Measurements from ENCODE around the gene ALDH7A1. TPM values are rescaled to one million over a fixed set of nuclear protein-coding genes. Genes with fewer than 3 reads are reported as not detected.
"Not testable (repeated sequence)": the region's sequence is repeated elsewhere in the genome, so short reads cannot be mapped to it uniquely, and the experiment has no call there.

The ALDH7A1 gene
- polyA plus RNA-seq, 10 donors: 46.9 to 74.4 (median 61.1) TPM

GRCh38 chr5:126599499-126599898 lies 4.5 kb upstream of the ALDH7A1 start:
- DNase-seq: no peak

- peak in 2 of 3 donors; percentile 9 to 19 for DNase-seq
Measured at GRCh38 chr5:126597156-126597555, 2.1 kb upstream of the ALDH7A1 start.

GRCh38 chr5:126595486-126596083 lies 566 bp upstream of the ALDH7A1 start:
- DNase-seq: no peak

GRCh38 chr5:126591549-126591948 lies 3.5 kb downstream of the ALDH7A1 start:
- DNase-seq: no peak

GRCh38 chr5:126589536-126590297 lies 5.3 kb downstream of the ALDH7A1 start:
- DNase-seq: no peak

- peak in 1 of 3 donors; percentile 7 for DNase-seq
Measured at GRCh38 chr5:126587551-126588390, 7.2 kb downstream of the ALDH7A1 start.

DNA sequence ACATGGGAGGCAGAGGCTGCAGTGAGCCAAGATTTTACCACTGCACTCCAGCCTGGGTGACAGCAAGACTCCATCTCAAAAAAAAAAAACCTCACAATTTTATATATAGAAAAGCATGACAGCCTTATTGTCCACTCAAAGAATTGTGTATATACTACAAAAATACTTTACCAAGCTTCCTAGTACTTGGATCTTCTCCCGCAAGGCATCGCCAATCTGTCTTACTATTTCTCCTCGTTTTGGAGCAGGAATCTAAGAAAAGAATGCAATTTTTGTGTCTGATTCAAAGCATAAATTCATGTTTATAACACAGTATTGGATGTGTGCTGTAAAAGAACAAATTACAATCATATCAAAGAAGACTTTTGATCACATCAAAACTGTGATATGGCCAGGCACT lies 11.3 kb downstream of the ALDH7A1 start:
- no peak for DNase-seq

GRCh38 chr5:126579716-126580115 lies 15.3 kb downstream of the ALDH7A1 start:
- no peak for DNase-seq

DNA sequence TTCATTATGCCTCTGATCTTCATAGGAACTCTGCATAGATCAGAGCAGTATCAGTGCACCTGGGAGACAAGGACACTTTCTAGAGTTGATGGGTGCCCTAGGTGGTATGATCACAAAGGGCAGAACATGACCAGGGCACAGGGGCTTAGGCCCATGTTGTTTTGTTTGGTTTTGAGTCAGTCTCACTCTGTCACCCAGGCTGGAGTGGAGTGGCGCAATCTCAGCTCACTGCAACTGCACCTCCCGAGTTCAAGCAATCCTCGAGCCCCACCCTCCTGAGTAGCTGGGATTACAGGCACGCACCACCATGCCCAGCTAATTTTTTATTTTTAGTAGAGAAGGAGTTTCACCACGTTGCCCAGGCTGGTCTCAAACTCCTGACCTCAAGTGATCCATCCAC lies 17.6 kb downstream of the ALDH7A1 start:
- DNase-seq: no peak

DNA sequence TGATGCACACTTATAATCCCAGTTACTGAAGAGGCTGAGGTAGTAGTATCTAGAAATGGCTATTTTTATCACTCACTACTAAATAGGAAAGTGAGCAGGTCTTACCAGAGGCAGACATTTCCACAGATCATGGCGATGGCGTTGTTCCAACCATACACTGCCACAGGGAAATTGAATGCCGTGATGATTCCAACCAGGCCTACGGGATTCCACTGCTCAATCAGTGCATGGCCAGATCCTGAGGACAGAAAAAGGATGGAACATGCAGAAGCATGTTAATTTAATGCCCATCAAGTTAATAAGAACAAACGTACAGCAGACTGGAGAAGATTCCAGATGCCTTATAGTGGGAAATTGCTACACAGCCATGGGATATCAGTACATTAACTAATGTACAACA lies 18.0 kb downstream of the ALDH7A1 start:
- DNase-seq: no peak

- no peak for DNase-seq
Measured at GRCh38 chr5:126575644-126576043, 19.4 kb downstream of the ALDH7A1 start.

DNA sequence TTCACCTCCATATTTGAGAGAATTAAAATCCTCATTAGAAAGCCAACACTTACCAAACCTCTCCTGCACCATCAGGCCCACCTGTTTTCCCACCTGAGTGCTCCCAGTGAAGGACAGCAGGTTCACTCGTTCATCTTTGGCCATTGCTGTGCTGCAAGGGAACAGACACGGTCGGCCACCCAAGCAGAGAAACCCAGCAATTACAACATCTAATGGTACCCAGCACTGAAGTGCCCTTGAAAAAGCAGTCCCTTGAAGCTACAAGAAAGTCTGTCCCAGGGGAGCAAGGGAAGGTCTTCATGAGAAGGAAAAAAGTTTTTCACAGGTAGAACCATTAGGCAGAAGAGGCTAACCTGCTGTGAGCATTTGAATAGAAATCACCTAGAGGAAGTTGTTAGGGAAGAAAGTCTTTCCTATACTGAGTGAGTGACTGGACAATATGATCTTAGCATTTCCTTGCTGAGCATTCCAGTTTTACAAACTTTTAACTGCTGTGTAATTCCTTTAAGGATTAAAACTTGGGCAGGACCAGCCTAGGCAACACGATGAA lies 26.7 kb downstream of the ALDH7A1 start:
- no peak for DNase-seq

GRCh38 chr5:126562823-126563222 lies 32.2 kb downstream of the ALDH7A1 start:
- DNase-seq: no peak

- no peak for DNase-seq
Measured at GRCh38 chr5:126561908-126562307, 33.1 kb downstream of the ALDH7A1 start.

DNA sequence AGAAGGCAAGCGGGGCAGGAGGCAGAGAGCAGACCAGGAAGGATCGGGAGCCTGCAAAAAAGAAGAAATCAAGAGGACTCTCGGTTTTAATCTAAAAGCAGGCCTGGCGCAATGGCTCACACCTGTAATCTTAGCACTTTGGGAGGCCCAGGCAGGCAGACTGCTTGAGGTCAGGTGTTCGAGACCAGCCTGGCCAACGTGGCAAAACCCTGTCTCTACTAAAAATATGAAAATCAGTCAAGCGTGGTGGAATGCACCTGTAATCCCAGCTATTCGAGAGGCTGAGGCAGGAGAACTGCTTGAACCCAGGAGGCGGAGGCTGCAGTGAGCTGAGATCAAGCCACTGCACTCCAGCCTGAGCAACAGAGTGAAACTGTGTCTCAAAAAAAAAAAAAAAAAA lies 39.9 kb downstream of the ALDH7A1 start:
- not testable (repeated sequence) for DNase-seq

- no peak for DNase-seq
Measured at GRCh38 chr5:126552614-126553013, 42.4 kb downstream of the ALDH7A1 start.

GRCh38 chr5:126544087-126544740 lies 50.8 kb downstream of the ALDH7A1 start:
- DNase-seq: no peak

DNA sequence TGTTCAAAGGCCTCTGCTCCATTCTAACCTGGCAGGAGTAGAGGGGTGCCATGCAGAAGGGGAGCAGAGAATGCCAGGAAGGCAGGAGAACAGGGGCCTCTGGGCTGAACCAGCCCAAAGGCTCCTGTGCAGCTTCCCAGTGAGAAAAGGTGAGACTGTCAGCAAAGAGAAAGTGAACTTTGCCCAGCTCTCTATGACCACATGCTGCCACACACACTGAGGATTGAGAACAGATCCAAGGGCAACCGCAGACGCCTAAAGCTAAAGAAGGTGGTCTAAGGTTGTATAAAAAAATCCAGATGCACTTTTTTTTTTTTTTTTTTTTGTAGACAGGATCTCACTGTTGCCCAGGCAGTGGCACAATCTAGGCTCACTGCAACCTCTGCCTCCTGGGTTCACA lies 51.4 kb downstream of the ALDH7A1 start:
- no peak for DNase-seq

DNA sequence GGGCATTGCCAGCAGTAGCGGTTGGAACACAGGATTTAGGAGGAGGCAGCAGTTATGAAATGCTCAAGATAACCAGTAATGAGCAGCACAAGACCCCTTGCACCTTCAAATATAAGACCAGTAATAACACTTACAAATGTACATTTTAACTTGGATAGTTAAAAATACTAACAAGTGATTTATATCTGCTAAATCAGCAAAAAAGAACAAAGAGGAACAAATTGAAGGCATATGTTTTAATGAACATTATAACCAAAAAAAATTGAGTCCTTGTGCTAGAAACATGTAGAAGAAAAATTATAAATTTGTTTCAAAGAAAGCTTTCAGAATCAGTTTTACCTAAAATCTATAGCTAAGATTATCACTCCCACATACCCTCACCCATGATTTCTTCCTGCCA lies 52.0 kb downstream of the ALDH7A1 start:
- no peak for DNase-seq

- DNase-seq: no peak
Measured at GRCh38 chr5:126542441-126542840, 52.6 kb downstream of the ALDH7A1 start.

- peak in 1 of 3 donors; percentile 28 for DNase-seq
Measured at GRCh38 chr5:126540631-126541030, 54.4 kb downstream of the ALDH7A1 start.

DNA sequence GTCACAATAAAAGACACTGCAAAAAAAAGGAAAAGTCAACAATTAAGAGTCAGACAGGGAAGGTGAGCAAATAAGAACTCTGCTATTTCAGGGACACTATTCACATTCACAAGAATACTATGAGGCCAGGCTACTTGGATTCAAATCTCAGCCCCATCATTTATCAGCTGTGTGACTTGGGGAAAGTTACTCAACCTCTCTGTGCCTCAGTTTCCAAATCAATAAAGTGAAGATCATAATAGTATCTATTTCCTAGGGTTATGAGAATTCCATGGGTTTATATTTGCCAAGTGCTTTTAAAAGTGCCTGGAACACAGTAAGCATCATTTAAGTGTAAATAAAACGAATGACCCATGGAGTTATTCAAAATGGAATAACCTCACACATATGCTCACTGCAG lies 56.4 kb downstream of the ALDH7A1 start:
- DNase-seq: no peak

Measured in muscle of back (tissue), 11 donors.